ENCODE measurements around the gene PIP4P1. TPM values are rescaled to one million over a fixed set of nuclear protein-coding genes. Genes with fewer than 3 reads are reported as not detected.
A peak's percentile ranks its signal among the peaks of the same experiment; 100 is the strongest.

The PIP4P1 gene
- total and polyA plus RNA-seq, 10 of the 15 experiments (the other 5 are each of a cell fraction or from before 2014, with no cell fraction given), result 19.1 to 47.4 (median 39.7) TPM

- no peak for DNase-seq (ENCODE audit: low read depth, low spot score)
- no peak for ATAC-seq
- no peak overlapping the region for H3K4me2 ChIP-seq (ENCODE audit: control insufficient read depth, insufficient read depth)
- CTCF ChIA-PET, result interaction anchor here (0.8 to 6.9 kb wide), 18 partner anchors 9 to 207 kb away, joined by 3 to 42 read pairs (median 6); partner anchors contain the start of genes CCNB1IP1 and TEP1
- POLR2A ChIA-PET, result interaction anchor here (0.8 to 5.6 kb wide), 7 partner anchors 17 to 158 kb away, joined by 3 to 28 read pairs (median 4); partner anchors contain the start of genes APEX1, PIP4P1 and PNP
- TF ChIP-seq STAT1 (conservative IDR thresholded peaks at IDR 0.05), result no peak
- TF ChIP-seq IRF3 (IDR thresholded peaks at IDR 0.05), result no peak
- peak in 2 of 3 experiments; percentile 10 to 38; a peak in 2 of 6 replicates for TF ChIP-seq CTCF (IDR thresholded peaks at IDR 0.05 in 2 of 3, conservative IDR thresholded peaks at IDR 0.05 in 1 of 3; ENCODE audit: control insufficient read depth in 2 of 3, extremely low read depth in 1 of 3, insufficient read depth in 1 of 3, low read depth in 3 of 3, low read length in 3 of 3)
- TF ChIP-seq SMC3 (IDR thresholded peaks at IDR 0.05; ENCODE audit: borderline replicate concordance, low read length), result peak; percentile 15; the same call in 1 of the 2 replicates
- peak; percentile 33; the same call in 1 of the 2 replicates for TF ChIP-seq RAD21 (IDR thresholded peaks at IDR 0.05; ENCODE audit: insufficient read depth, low read depth, low read length)
- no TSS peak for BruUV-seq (replicated peaks)
- SMC1A ChIA-PET (ENCODE audit: uncharacterized antibody, unreplicated experiment), result interaction anchor here (0.9 to 8.1 kb wide), 13 partner anchors 9 to 155 kb away, joined by 3 to 49 read pairs (median 4); partner anchors contain the start of genes PIP4P1, PNP and TEP1
- no peak overlapping the region for H3K27ac ChIP-seq (ENCODE audit: control insufficient read depth, insufficient read depth)
- FAIRE-seq, result no peak
- H3K4me3 ChIP-seq, result no peak overlapping the region
- H3K4me1 ChIP-seq (ENCODE audit: control insufficient read depth, insufficient read depth, low read length), result peaks cover 20% of the 10 kb centered on the region
- no peak overlapping the region for H2AFZ ChIP-seq (ENCODE audit: control insufficient read depth, low read depth, low read length)
- no peaks in the 10 kb centered on the region for H3K27me3 ChIP-seq (replicated peaks in 1 of 2; ENCODE audit: control insufficient read depth in 2 of 2, insufficient read depth in 2 of 2, low read length in 1 of 2)
- RAD21 ChIA-PET (ENCODE audit: unreplicated experiment), result interaction anchor here (0.6 to 4.3 kb wide), 14 partner anchors 9 to 386 kb away, joined by 3 to 21 read pairs (median 3); partner anchors contain the start of gene PNP
- no peaks in the 10 kb centered on the region for H4K20me1 ChIP-seq (ENCODE audit: control insufficient read depth, insufficient read depth)
- H3K9ac ChIP-seq (ENCODE audit: control insufficient read depth, insufficient read depth, low read length), result no peak overlapping the region
- H3K9me3 ChIP-seq (replicated peaks; ENCODE audit: control insufficient read depth, insufficient read depth, low read length), result no peaks in the 10 kb centered on the region
- in situ Hi-C loops (cut with MboI), result no loop called here
- H3K79me2 ChIP-seq (ENCODE audit: control insufficient read depth, insufficient read depth, low read length), result no peaks in the 10 kb centered on the region
- intact Hi-C loops (cut with micrococcal nuclease; ENCODE audit: unreplicated experiment), result no loop called here
- H3K36me3 ChIP-seq (ENCODE audit: control insufficient read depth in 2 of 2, insufficient read depth in 2 of 2, low read length in 1 of 2), result no peaks in the 10 kb centered on the region
Observed at GRCh38 chr14:20487396-20487725, 26.1 kb upstream of the PIP4P1 start.
